GM19025 (cell line): ENCODE data around the gene CLASP1.
"Not testable (repeated sequence)": the region's sequence is repeated elsewhere in the genome, so short reads cannot be mapped to it uniquely, and the experiment has no call there.

Experiments used
- ATAC-seq: cut with Tn5 transposase; IDR thresholded peaks from one replicate; pipeline ENCODE4 v1.9.1; 2021; ENCODE audit warnings: mild to moderate bottlenecking, low read depth, moderate library complexity; ENCODE audit not compliant: unreplicated experiment

The CLASP1 gene

DNA sequence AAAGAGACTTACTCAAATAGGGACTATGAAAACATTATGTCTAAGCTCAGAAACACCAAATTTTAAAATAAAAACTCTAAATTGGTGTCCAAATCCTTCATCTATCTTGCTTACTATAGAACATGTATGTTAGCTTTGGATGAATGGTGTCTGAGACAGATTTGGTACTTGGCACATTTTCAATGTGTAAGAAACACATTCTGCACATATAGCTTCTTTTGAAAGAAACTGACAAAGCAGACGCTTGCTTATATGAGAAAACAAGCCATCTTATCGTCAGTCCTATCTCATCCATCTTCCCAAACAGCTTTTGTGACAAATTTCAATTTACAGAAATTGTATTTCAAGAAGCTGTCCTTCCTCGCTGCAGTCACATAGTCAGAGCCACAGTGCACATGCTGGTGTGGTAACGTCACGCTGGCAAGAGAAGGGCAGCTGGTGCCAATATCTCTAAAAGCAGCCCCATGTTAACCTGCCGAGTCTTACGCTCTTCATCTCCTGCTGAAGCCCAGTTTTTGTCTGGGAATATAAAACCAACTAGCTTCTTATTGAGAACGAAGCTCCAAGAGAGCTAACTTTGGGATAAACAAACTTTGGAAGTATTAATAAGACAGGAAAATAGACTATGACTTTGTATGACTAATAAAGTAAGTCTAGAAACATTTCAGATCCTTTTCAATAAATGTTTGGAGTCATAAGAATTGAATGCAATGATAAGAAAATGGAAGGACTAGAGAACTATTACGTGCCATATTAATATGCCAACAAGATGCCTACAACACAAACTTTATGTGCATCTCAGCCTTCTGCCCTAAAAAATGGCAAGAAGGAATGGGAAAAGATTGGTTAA lies 289.3 kb downstream of the CLASP1 start:
- ATAC-seq, result no peak

DNA sequence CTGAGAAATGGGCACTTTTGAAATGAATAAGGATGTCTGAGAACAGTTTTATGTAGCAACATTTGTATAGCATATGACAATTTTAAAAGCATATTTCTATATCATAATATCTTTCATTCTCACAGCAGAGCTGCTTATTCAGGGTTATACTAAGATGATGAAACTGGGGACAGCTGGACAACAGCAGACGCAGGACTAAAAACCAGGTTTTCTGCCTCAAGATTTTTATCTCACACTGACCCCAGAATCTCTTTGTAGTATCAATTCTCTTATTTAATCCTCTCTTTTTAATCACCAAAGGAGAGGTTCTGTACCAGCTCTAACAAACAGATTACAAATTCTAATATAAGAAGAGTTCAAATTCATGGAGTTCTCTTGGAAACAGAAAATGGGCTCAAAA lies 290.1 kb downstream of the CLASP1 start:
- no peak for ATAC-seq

GRCh38 chr2:121358291-121358690 lies 291.0 kb downstream of the CLASP1 start:
- ATAC-seq, result no peak

- no peak for ATAC-seq
Measured at GRCh38 chr2:121356058-121356640, 293.1 kb downstream of the CLASP1 start.

DNA sequence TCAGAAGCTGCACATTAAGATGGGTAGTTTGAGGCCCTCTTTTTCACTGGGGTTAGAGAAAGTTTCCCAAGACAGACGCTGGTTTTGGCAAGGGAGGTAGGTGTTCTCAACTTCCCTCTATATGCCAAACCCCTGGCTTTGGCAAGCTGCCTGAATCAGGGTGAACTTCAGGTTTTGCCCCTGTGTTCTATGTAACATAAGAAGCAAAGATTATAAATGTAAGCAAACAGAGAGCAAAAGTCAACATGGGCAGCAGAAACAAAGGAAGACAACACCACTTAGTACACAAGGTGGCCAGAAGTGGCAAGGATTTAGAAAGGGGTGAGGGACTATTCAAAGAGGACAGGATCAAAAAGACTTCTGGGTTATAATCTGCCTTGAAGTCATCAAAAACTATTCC lies 293.8 kb downstream of the CLASP1 start:
- ATAC-seq, result no peak

DNA sequence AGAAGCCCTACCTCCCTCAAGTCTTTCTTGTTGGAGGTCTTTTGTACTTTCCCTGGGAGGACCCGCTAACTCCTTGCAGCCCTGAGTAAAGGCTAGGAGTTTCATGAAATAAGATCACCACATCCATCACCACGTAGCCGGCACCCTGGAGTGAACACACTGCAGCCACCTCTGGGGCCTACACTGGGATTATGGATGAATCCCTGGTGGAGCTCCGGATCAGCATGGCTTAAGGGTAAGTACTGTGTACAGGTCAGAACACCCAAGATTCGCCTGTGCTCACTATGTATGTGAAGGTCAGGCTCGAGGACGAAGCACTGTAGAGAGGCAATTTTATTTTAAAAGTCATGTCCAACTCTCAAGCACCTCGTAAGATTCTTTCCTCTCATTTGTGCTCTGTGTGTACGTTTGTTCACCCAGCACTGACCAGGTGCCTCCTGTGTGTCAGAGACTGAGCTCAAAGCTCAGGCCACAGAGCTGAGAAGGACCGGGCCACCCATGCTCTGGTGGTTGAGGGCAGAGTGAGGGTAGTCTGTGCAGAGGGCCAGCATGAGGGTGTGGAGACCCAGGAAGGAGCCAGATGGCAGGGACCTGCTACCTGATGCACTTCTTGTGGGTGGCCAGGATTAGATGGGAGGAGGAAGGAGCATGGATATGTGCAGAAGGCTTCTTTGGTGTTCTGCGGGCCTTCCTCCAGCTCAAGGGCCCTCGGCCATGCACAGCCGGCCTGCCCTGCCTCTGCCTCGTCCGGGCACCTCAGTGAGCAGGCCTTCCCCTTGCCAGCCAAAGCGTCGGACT lies 297.5 kb downstream of the CLASP1 start:
- ATAC-seq, result no peak

GRCh38 chr2:121350890-121351289 lies 298.4 kb downstream of the CLASP1 start:
- no peak for ATAC-seq

GRCh38 chr2:121350402-121350775 lies 298.9 kb downstream of the CLASP1 start:
- no peak for ATAC-seq

GRCh38 chr2:121349721-121350401 lies 299.4 kb downstream of the CLASP1 start:
- ATAC-seq, result no peak

DNA sequence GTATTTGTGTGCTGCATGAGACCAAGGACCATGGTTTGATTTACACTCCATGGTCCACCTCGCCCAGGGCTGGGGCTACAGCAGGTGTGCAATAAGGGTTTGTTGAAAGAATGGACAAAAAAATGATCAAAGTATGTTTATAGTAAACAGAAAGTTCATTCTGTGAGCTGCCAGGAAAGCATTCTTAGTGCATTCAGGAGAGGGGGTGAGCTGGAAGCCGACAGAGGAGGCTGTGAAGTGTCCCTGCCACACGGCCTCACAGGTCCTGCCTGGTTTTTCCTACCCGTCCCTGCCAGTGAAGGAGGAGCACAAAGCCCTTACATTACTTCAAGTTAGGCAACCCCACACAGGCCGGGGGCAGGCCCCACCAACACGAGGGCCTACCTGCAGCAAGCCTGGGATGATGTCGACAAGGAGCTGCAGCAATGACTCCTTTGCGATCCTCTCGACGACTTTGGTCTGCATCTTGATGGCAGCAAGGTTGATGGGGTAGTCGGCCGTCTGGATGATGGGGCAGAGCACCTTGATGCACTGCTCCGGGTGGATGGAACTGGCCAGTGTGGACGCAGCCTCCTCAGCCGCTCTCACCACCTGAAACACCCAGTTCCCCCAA lies 301.0 kb downstream of the CLASP1 start:
- ATAC-seq, result no peak

DNA sequence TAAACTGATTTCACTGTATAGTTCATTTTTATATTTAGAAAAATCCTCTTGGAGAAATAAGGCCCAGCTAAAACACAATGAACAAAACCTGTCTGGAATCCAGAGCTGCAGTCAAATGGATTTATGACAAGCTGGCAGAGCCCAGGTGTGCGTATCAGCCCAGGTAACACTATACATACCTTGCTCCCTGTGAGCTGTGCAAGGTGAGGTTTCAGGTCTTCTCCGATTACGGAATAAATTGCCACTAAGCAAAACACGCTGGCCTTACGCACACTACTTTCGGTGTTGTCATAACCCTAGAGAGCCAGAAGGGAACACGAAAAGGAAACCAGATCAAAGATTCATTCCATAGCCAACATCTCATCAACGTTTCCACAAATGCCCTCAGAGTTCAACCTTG lies 302.4 kb downstream of the CLASP1 start:
- ATAC-seq, result no peak

GRCh38 chr2:121346407-121346806 lies 302.9 kb downstream of the CLASP1 start:
- ATAC-seq, result no peak

- no peak for ATAC-seq
Measured at GRCh38 chr2:121345887-121346286, 303.4 kb downstream of the CLASP1 start.

DNA sequence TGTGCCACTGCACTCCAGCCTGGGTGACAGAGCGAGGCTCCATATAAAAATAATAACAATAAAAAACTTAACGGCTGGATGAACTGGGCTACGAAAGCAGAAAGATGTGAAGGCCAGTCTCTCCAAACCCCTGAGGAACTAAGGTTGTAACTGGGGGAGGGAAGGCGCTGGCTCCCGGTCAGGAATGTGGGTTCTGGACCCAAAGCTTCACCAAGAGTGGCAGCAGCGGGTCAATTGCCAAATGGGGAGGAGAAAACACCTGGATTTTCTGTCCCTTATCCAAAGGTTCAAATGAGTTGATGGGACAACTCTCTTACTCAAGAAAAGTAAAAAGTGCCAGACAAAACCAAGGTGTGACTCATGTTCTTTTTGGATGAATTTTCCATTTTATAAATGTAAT lies 304.2 kb downstream of the CLASP1 start:
- no peak for ATAC-seq

- ATAC-seq, result not testable (repeated sequence)
Measured at GRCh38 chr2:121343828-121344399, 305.3 kb downstream of the CLASP1 start.

- ATAC-seq, result no peak
Measured at GRCh38 chr2:121343191-121343590, 306.1 kb downstream of the CLASP1 start.

GRCh38 chr2:121342751-121343150 lies 306.5 kb downstream of the CLASP1 start:
- no peak for ATAC-seq

DNA sequence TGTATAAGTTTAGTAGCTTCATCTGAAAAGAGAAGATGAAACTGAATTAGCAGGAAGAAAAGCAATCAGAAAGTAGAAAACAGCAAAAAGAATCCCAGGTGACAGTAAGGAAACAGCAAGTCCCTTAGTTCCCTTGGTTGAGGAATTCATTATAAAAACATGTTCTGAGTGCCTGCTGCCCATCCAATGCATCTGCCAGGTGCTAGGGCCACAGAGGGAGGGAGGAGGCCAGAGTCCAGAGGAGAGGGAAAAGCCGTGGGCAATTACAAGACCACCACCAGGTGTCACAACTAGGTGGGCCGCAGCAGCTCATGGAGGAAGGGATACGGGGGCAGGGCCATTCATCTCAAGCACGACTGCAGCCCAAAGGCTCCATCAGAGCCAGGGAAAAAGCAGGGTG lies 308.3 kb downstream of the CLASP1 start:
- ATAC-seq, result no peak

- no peak for ATAC-seq
Measured at GRCh38 chr2:121338281-121338680, 311.0 kb downstream of the CLASP1 start.
